Muscle layer of colon (tissue), 2 donors: ENCODE measurements around the gene DDIT4L.
"Not testable (repeated sequence)": the region's sequence is repeated elsewhere in the genome, so short reads cannot be mapped to it uniquely, and the experiment has no call there.

Experiments used
- H3K27ac ChIP-seq: one replicate; pipeline ENCODE4 v1.7.0; 2013; ENCODE audit warnings: low read depth, mild to moderate bottlenecking, low read length, moderate library complexity
- H3K27me3 ChIP-seq, 2 donors: one replicate each; pipeline ENCODE4 v1.7.0; 2013; ENCODE audit warnings: low read length in 2 of 2, mild to moderate bottlenecking in 2 of 2; ENCODE audit not compliant: insufficient read depth in 2 of 2, control insufficient read depth in 1 of 2
- H3K36me3 ChIP-seq: one replicate; pipeline ENCODE4 v1.7.0; 2013; ENCODE audit warnings: mild to moderate bottlenecking, low read length; ENCODE audit not compliant: insufficient read depth
- H3K4me1 ChIP-seq: one replicate; pipeline ENCODE4 v1.7.0; 2013; ENCODE audit warnings: mild to moderate bottlenecking, low read length; ENCODE audit not compliant: insufficient read depth
- H3K4me3 ChIP-seq, 2 donors: one replicate each; pipeline ENCODE4 v1.7.0; 2013; ENCODE audit warnings: low read length in 2 of 2, low read depth in 1 of 2, mild to moderate bottlenecking in 1 of 2, moderate library complexity in 1 of 2
- H3K9ac ChIP-seq: one replicate; pipeline ENCODE4 v1.7.0; 2013; ENCODE audit warnings: low read length
- H3K9me3 ChIP-seq: one replicate; pipeline ENCODE4 v1.7.0; 2013; ENCODE audit warnings: mild to moderate bottlenecking, low read length
- donor health status: abdominal sarcoma.
- donor health status: Adenocarcinoma of cecum.

DDIT4L gene

GRCh38 chr4:100189820-100190642 is at the start of gene DDIT4L:
Gene DDIT4L (minus strand): TSS chr4:100190468. CDS start chr4:100189983, 485 bp downstream.
- H3K27ac ChIP-seq, result peak within 1 kb of the TSS; percentile 83
- H3K9me3 ChIP-seq, result no peaks in the 10 kb centered on the region
- peaks cover 8% of the 10 kb centered on the region for H3K36me3 ChIP-seq
- H3K4me1 ChIP-seq, result peaks cover 9% of the 10 kb centered on the region
- H3K27me3 ChIP-seq, result no peaks in the 10 kb centered on the region
- H3K9ac ChIP-seq, result peak within 1 kb of the TSS; percentile 50
- H3K4me3 ChIP-seq, result peak within 1 kb of the TSS; percentile 87 to 90

DNA sequence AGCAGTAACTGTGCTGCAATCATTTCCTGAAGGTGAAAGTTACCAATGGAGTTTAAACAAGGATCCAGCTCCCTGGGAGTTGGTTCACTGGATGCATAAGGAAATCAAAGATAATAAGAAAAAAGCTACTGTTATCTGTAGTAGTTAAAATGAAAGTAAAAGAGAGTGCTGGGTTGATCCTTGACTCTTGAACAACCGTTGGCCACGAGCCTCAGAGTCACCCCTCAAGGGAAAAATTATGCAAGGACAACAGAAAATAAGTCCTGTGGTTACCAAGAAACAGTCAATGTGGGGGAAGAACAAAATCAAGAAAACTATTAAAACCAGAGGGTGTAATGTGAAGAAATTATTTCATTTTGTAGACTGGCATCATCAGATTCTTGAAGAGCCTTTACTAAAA is 49.7 kb upstream of the DDIT4L start:
- no peak overlapping the region for H3K27ac ChIP-seq
- H3K4me1 ChIP-seq, result no peaks in the 10 kb centered on the region
- no peaks in the 10 kb centered on the region for H3K36me3 ChIP-seq
- H3K4me3 ChIP-seq, result no peak overlapping the region
- H3K9me3 ChIP-seq, result no peaks in the 10 kb centered on the region
- no peaks in the 10 kb centered on the region for H3K27me3 ChIP-seq
- no peak overlapping the region for H3K9ac ChIP-seq

GRCh38 chr4:100224721-100225120 is 34.5 kb upstream of the DDIT4L start:
- H3K4me1 ChIP-seq, result no peaks in the 10 kb centered on the region
- H3K36me3 ChIP-seq, result no peaks in the 10 kb centered on the region
- H3K27me3 ChIP-seq, result no peaks in the 10 kb centered on the region
- H3K9me3 ChIP-seq, result peaks cover 7% of the 10 kb centered on the region
- H3K27ac ChIP-seq, result no peak overlapping the region
- no peak overlapping the region for H3K9ac ChIP-seq
- no peak overlapping the region for H3K4me3 ChIP-seq

DNA sequence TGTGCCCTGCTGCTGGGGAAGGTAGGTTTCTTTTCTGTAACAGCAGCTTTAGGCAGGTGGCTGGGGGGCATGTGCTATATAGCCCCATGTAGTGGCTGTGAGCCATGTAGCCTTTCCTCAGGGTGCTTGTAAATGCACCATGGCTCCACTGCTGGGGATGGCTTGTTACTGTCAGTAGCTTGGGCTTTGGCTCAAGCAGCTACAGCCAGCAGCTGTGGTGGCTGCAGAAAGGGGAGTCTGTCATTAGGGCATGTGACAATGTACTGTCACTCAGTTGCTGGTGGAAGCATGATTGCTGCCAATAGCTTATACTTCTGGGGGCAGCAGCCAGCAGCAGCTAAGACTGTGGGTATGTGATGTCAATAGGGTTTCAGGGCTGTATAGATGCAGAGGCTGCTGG is 33.9 kb upstream of the DDIT4L start:
- peaks cover 7% of the 10 kb centered on the region for H3K9me3 ChIP-seq
- no peak overlapping the region for H3K9ac ChIP-seq
- H3K27ac ChIP-seq, result no peak overlapping the region

GRCh38 chr4:100208964-100209363 is 18.7 kb upstream of the DDIT4L start:
- Histone ChIP-seq H3K4me3 (no peak overlapping the region), H3K27me3 (no peaks in the 10 kb centered on the region), H3K9ac (no peak overlapping the region), H3K27ac (no peak overlapping the region), H3K36me3 (no peaks in the 10 kb centered on the region), H3K4me1 (no peaks in the 10 kb centered on the region), H3K9me3 (no peaks in the 10 kb centered on the region)

More for the DNA sequence above, 33.9 kb upstream of the DDIT4L start:
- Histone ChIP-seq H3K4me1 (no peaks in the 10 kb centered on the region), H3K36me3 (no peaks in the 10 kb centered on the region), H3K4me3 (no peak overlapping the region), H3K27me3 (no peaks in the 10 kb centered on the region)

DNA sequence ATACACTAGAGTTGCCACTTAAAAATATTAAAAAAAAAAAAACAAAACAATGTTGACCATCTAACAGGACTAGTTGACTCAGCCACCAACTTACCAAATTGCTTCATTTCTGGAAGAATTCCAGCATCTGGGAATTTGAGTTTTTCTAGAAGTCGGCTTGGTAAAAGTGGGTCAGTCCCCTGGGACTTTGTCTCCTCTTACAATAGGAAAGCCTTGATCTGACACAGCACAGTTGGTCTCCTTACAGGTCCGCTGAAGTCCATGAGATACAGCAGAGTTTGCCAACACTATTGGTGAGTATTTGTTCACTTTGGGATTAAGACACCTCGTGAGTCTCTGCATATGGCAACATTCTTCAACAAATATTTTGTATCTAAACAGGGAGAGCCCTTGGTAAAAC is 18.2 kb upstream of the DDIT4L start:
- Histone ChIP-seq H3K9ac (no peak overlapping the region), H3K27me3 (no peaks in the 10 kb centered on the region), H3K4me3 (no peak overlapping the region), H3K9me3 (no peaks in the 10 kb centered on the region), H3K27ac (no peak overlapping the region), H3K4me1 (no peaks in the 10 kb centered on the region), H3K36me3 (no peaks in the 10 kb centered on the region)

- Histone ChIP-seq H3K4me1 (no peaks in the 10 kb centered on the region), H3K36me3 (no peaks in the 10 kb centered on the region), H3K27me3 (no peaks in the 10 kb centered on the region), H3K4me3 (no peak overlapping the region), H3K9ac (no peak overlapping the region), H3K27ac (no peak overlapping the region), H3K9me3 (no peaks in the 10 kb centered on the region)
These were observed 16.6 kb upstream of the DDIT4L start for GRCh38 chr4:100206850-100207249.

DNA sequence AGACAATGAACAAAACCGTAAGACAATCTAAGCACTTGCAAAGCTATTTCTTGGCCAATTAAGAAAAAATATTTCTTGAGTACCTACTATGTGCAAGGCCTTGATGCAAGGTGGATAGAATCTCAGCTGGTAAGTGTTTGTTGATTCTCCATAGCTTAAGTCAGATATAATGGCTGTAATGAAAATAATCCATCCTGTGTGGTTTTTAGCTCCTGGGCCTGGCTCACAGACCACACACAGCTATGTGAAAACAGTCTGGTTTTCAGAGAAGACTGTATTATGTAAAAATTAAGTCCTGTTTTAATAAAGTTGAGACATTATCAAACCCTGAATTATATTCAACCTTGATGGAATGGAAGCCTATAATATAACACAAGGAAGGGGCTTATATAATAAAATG is 7.8 kb upstream of the DDIT4L start:
- Histone ChIP-seq H3K4me1 (no peaks in the 10 kb centered on the region), H3K27ac (no peak overlapping the region), H3K27me3 (no peaks in the 10 kb centered on the region), H3K9me3 (no peaks in the 10 kb centered on the region), H3K36me3 (no peaks in the 10 kb centered on the region), H3K4me3 (no peak overlapping the region), H3K9ac (no peak overlapping the region)

- not testable (repeated sequence) for H3K9ac ChIP-seq, H3K36me3 ChIP-seq, H3K9me3 ChIP-seq, H3K4me1 ChIP-seq, H3K27ac ChIP-seq, H3K27me3 ChIP-seq, H3K4me3 ChIP-seq
These were observed 6.3 kb upstream of the DDIT4L start for GRCh38 chr4:100196388-100197071.

GRCh38 chr4:100190643-100191600 is 654 bp upstream of the DDIT4L start:
- Histone ChIP-seq H3K9ac (no peak overlapping the region), H3K36me3 (peaks cover 7% of the 10 kb centered on the region), H3K4me3 (peak overlapping the region; percentile 87 to 90), H3K4me1 (peaks cover 9% of the 10 kb centered on the region), H3K27ac (no peak overlapping the region), H3K9me3 (no peaks in the 10 kb centered on the region), H3K27me3 (no peaks in the 10 kb centered on the region)

- Histone ChIP-seq H3K9me3 (no peaks in the 10 kb centered on the region), H3K36me3 (peaks cover 8% of the 10 kb centered on the region), H3K27ac (no peak overlapping the region), H3K4me1 (peaks cover 9% of the 10 kb centered on the region), H3K9ac (no peak overlapping the region), H3K27me3 (no peaks in the 10 kb centered on the region), H3K4me3 (peak overlapping the region in 1 of 2 donors; percentile 90)
These were observed 1.4 kb downstream of the DDIT4L start for GRCh38 chr4:100188829-100189228.
